ENCODE data around the gene ANO1.

Gene ANO1

DNA sequence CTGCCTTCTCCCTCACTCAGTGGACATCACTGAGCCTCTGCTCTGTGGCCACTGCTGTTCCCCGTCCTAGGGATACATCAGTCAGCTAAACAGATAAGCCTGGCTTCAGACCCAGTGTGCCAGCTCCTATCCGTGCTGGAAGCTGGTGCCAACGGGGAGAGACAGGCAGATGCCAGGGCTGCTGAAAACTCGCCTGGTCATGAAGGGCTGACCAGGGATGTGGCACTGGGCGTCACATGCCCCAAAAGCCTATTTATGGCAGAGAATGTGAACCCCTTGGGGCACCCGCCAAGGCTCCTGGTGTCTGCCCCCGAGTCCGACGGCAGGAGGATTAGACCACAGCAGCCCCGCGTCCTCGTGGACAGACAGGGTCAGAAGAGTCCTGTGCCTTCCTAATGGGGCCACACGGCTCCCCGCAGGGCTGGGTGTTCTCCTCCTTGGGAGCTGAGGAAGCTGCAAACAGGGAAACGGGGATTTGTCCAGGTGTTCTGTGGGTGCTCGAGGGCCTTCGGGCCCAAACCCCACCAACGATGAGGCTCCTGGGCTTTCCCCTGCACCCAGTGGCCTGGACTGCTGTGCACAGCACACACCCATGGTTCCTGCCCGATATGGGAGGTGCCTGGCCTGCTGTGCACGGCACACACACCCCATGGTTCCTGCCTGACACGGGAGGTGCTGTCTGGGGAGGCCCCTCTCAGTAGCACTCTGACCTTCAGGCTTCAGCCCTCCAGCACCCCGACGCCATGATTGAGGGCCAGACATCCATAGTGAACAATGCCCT lies 19.9 kb downstream of the ANO1 start:
- no peak for DNase-seq

DNA sequence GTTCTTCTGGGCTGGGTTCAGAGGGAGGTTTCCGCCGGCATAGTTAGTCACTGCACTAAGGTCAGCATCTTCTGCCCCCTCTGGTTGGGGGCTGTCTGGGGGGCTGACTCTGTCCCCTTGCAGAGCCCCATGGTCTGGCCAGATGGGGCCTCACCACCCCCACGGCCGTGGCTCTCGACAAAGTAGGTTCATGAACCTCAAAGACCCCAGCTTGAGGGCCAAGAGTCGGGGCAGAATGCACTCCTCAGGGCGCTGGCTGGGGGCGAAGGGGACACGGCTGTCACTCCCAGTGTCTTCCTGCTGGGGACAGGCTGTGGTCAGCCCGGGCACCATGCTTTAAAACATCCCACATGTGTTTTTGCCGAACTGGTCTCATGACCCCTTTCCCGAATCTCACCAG lies 20.8 kb downstream of the ANO1 start:
- DNase-seq, result no peak

DNA sequence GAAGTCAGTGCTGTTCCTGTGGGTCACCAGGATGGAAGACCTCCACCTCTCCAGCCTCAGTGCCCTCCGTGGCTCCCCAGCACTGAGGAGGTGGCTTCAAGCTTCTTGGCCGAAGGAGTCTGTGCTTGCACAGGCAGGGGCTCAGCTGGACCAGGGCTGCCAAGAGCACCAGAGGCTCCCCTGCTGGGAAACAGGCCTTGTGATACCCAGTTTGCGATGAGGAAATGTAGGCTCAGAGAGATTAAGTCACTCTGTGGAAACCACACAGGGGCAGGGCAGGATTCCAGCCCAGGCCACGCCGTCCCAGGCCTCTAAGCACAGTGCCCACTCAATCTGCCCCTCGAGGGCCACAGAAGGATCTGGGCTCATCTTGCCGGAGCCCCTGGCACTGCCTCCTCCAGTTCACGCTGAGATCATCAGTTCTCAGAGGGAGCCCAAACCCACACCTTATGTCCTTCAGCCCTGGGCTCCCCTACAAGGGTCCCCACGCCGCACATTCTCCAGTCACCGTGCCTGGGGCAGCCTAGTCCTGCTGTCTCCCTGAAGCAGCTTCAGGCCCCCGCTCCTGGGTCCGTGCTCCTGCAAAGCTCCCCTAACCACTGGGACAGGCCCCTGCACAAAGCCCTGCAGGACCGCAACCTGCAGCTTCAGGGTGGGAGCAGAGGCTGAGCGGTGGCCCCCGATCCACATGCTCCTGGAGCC lies 21.6 kb downstream of the ANO1 start:
- no peak for DNase-seq

DNA sequence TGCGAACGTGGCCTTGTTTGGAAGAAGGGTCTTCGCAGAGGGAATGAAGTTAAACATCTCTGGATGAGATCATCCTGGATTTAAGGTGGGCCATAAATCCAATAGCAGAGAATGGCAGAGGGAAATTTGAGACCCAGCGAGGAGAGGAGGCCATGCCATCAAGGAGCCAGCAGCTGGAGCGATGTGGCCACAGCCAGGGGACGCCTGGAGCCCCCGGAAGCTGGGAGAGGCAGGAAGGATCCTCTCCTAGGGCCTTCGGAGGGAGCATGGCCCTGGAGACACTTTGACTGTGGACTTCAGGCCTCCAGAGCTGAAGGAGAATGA lies 22.1 kb downstream of the ANO1 start:
- no peak for DNase-seq

- no peak for DNase-seq
Observed at GRCh38 chr11:70100791-70101190, 22.7 kb downstream of the ANO1 start.

- no peak for DNase-seq
Observed at GRCh38 chr11:70103256-70103975, 25.3 kb downstream of the ANO1 start.

GRCh38 chr11:70104419-70104818 lies 26.3 kb downstream of the ANO1 start:
- no peak for DNase-seq

DNA sequence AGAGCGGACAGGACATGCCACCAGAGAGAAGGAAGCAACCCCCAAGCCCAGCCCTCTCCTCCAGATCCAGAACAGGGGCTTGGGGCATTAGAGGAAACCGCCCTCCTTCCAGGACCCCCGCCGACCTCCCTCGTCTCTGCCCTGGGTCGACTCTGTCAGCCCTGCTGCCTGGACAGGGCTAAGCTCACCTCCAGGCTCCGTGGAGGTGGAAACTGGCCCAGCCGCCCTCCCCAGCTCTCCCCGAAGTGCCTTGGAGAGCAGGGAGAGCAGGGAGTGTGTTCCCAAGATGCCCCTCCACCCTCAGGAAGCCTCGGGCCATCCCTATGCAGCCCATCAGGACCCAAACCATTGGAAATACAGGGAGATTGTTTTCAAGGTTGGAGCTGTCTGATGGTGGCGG lies 26.8 kb downstream of the ANO1 start:
- DNase-seq, result no peak

GRCh38 chr11:70105369-70105754 lies 27.2 kb downstream of the ANO1 start:
- DNase-seq, result no peak

- no peak for DNase-seq
Observed at GRCh38 chr11:70105755-70106571, 27.8 kb downstream of the ANO1 start.

GRCh38 chr11:70106757-70107156 lies 28.6 kb downstream of the ANO1 start:
- DNase-seq, result no peak

GRCh38 chr11:70107191-70107590 lies 29.1 kb downstream of the ANO1 start:
- DNase-seq, result no peak

DNA sequence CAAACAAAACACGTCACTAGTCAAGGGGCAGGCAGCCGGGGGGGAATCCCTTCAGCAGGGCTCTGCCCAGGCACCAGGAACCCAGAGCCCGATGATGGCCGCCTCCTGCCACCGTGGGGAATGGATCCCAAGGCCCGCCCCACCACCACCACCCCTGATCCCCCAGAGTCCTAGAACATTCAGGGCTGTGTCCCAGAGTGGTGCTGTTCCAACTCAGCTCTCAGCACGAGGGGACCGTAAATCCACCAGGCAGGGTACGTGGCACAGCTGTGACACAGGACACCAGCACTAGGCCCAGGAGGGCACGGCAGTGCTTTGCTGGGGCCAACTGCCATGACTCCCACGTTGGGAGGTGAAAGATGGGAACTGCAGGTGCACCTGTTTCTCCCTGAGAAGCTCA lies 29.6 kb downstream of the ANO1 start:
- DNase-seq, result no peak

- no peak for DNase-seq
Observed at GRCh38 chr11:70108250-70108649, 30.1 kb downstream of the ANO1 start.

DNA sequence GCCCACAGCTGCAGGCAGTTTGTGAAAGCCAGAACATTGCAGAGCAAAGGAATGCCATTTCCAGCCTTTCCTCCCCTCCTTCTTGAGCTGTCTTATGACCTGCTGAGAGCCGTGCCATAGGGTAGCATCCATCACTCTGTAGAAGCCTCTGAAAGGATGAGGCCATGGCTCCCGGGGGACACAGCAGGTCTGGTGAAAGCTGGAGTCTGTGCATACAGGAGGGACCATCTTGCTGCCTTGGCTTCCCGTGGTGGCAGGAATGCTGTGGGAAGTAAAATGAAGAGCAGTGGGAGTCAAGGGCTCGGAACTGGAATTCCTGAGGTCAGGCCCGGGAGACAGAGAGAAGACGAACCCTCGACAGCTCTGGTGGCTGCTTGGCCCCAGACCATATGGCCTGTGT lies 30.9 kb downstream of the ANO1 start:
- no peak for DNase-seq

- no peak for DNase-seq
Observed at GRCh38 chr11:70109903-70110302, 31.8 kb downstream of the ANO1 start.

- no peak for DNase-seq
Observed at GRCh38 chr11:70110538-70111055, 32.5 kb downstream of the ANO1 start.

GRCh38 chr11:70111269-70112016 lies 33.3 kb downstream of the ANO1 start:
- peak in 1 of 2 experiments; percentile 8 for DNase-seq

GRCh38 chr11:70112017-70112434 lies 33.9 kb downstream of the ANO1 start:
- no peak for DNase-seq

- no peak for DNase-seq
Observed at GRCh38 chr11:70113801-70114200, 35.7 kb downstream of the ANO1 start.

- no peak for DNase-seq
Observed at GRCh38 chr11:70115778-70116177, 37.7 kb downstream of the ANO1 start.

DNA sequence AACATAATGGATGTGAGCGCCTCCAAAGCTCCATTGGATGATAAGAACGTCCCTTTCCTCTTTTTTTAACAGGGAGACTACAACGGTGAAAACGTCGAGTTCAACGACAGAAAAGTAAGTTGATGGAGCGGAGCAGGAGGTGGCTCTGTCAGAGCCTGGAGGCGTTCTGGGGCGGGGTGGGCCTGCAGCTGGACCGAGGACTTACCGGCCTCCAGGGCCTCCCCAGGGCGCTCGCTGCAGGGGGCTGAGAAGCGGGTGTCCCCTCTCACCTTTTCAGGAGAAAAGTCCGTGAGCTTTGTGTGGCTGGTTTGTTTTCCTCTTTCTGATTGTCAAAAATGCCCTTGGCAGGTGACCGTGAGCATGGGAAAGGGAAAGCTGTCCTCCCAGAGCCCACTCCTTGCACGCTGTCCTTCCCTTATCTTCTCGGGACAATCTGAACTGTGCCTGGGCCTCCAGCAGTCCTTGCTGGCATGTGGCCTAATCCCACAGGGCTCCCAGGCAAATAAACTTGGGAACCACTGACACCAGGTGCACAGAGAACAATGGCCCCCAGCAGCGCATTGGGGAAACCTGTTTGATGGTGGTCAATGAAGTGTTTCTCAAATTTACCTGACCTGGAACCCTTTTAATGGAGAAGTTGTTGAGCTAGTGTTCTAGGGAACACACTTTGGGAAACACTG lies 38.4 kb downstream of the ANO1 start:
- no peak for DNase-seq
